GM18499 (cell line): ENCODE data around the gene INPP5A.
"Not testable (repeated sequence)": the region's sequence is repeated elsewhere in the genome, so short reads cannot be mapped to it uniquely, and the experiment has no call there.

ENCODE experiments used
- ATAC-seq: cut with Tn5 transposase; IDR thresholded peaks from one replicate; pipeline ENCODE4 v1.9.1; 2021; ENCODE audit warnings: moderate number of reproducible peaks; ENCODE audit not compliant: insufficient read depth, unreplicated experiment

The INPP5A gene

GRCh38 chr10:132765435-132765834, 227.8 kb downstream of the INPP5A start:
- no peak for ATAC-seq

GRCh38 chr10:132766291-132766690, 228.7 kb downstream of the INPP5A start:
- ATAC-seq: no peak

GRCh38 chr10:132768346-132769248, 231.0 kb downstream of the INPP5A start:
- ATAC-seq: no peak

- ATAC-seq: no peak
Measured at GRCh38 chr10:132770061-132771021, 232.8 kb downstream of the INPP5A start.

- not testable (repeated sequence) for ATAC-seq
Measured at GRCh38 chr10:132772816-132773215, 235.2 kb downstream of the INPP5A start.

GRCh38 chr10:132774181-132774901, 236.8 kb downstream of the INPP5A start:
- ATAC-seq: no peak

- no peak for ATAC-seq
Measured at GRCh38 chr10:132774902-132775863, 237.6 kb downstream of the INPP5A start.

- no peak for ATAC-seq
Measured at GRCh38 chr10:132776186-132776585, 238.6 kb downstream of the INPP5A start.

- ATAC-seq: no peak
Measured at GRCh38 chr10:132776821-132777220, 239.2 kb downstream of the INPP5A start.

GRCh38 chr10:132777441-132777840, 239.9 kb downstream of the INPP5A start:
- no peak for ATAC-seq

GRCh38 chr10:132779549-132780294, 242.1 kb downstream of the INPP5A start:
- ATAC-seq: no peak

- no peak for ATAC-seq
Measured at GRCh38 chr10:132780356-132780755, 242.8 kb downstream of the INPP5A start.

GRCh38 chr10:132781556-132781955, 244.0 kb downstream of the INPP5A start:
- ATAC-seq: no peak

GRCh38 chr10:132783165-132783939, 245.8 kb downstream of the INPP5A start:
- no peak for ATAC-seq

GRCh38 chr10:132783940-132784865, 246.6 kb downstream of the INPP5A start:
- no peak for ATAC-seq

GRCh38 chr10:132784866-132785722, 247.5 kb downstream of the INPP5A start:
- no peak for ATAC-seq
